OCI-M2 (cell line): ENCODE data around the gene STAT6.

Experiments used
- DNase-seq: peaks from one replicate; lab custom pipeline; 2025; ENCODE audit not compliant: unreplicated experiment; lab: John Stamatoyannopoulos, UW

Gene STAT6, protein sequence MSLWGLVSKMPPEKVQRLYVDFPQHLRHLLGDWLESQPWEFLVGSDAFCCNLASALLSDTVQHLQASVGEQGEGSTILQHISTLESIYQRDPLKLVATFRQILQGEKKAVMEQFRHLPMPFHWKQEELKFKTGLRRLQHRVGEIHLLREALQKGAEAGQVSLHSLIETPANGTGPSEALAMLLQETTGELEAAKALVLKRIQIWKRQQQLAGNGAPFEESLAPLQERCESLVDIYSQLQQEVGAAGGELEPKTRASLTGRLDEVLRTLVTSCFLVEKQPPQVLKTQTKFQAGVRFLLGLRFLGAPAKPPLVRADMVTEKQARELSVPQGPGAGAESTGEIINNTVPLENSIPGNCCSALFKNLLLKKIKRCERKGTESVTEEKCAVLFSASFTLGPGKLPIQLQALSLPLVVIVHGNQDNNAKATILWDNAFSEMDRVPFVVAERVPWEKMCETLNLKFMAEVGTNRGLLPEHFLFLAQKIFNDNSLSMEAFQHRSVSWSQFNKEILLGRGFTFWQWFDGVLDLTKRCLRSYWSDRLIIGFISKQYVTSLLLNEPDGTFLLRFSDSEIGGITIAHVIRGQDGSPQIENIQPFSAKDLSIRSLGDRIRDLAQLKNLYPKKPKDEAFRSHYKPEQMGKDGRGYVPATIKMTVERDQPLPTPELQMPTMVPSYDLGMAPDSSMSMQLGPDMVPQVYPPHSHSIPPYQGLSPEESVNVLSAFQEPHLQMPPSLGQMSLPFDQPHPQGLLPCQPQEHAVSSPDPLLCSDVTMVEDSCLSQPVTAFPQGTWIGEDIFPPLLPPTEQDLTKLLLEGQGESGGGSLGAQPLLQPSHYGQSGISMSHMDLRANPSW

GRCh38 chr12:57111031-57111734 lies at the start of gene STAT6:
STAT6 (minus strand) TSS chr12:57111362; CDS start chr12:57108278, 3,084 bp downstream.
- no peak for DNase-seq

DNA sequence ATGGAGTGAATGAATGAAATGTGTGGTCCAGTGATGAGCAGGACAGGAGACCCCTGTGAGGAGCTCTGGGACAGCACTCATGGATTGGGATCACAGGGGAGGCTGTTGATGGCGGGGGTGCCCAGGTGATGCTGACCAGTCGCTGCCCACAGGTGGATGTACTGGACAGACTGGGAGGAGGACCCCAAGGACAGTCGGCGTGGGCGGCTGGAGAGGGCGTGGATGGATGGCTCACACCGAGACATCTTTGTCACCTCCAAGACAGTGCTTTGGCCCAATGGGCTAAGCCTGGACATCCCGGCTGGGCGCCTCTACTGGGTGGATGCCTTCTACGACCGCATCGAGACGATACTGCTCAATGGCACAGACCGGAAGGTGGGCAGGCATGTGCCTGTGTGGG lies 49.6 kb upstream of the STAT6 start:
- no peak for DNase-seq

DNA sequence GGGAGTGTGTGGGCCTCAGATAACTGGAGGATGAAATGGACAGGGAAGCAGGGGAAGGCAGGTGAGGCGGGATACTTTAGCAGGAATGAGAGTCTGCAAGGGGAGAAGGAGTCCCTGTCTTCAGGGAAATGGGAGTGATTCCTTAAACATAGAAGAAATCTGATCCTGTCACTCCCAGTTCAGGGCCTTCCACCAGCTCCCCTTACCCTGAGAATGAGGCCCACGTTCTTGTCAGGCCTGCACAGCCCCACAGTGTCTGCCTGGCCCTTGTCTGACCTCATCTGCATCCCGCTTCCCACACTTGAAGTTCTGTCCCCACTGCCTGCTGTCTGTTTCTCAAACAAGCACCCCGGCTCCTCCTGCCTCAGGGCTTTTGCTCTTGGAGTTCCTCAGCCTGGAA lies 48.9 kb upstream of the STAT6 start:
- no peak for DNase-seq

GRCh38 chr12:57159311-57159710 lies 48.1 kb upstream of the STAT6 start:
- DNase-seq: no peak

GRCh38 chr12:57158665-57159064 lies 47.5 kb upstream of the STAT6 start:
- DNase-seq: no peak

- no peak for DNase-seq
Observed at GRCh38 chr12:57158186-57158585, 47.0 kb upstream of the STAT6 start.

DNA sequence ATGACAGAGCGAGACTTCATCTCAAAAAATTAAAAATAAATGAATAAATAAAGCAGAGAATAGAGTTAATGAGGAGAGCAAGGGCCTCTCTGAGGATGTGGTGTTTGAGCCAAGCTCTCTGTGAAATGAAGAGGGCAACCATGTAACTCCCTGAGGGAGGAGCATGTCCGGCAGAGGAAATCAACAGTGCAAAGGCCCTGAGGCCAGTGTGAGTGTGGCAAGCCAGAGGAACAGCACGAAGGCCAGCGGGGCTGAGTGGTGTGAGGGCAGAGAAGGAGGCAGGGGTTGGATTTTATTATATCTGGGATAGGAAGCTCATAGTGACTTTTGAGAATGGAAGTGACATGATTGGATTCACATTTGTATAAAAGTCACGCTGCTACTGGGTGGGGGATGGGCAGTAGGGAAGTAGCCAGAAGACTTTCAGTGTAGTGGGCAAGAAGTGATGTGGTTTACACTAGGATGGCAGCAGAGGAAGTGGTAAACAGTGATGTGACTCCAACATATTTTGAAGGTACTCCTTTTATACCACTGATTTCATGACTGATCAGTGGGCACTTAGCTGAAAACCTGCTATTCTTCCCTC lies 46.5 kb upstream of the STAT6 start:
- DNase-seq: no peak

GRCh38 chr12:57156701-57157403 lies 45.7 kb upstream of the STAT6 start:
- no peak for DNase-seq

- no peak for DNase-seq
Observed at GRCh38 chr12:57154804-57155434, 43.8 kb upstream of the STAT6 start.

GRCh38 chr12:57154076-57154475 lies 42.9 kb upstream of the STAT6 start:
- no peak for DNase-seq

- no peak for DNase-seq
Observed at GRCh38 chr12:57153415-57153997, 42.3 kb upstream of the STAT6 start.

DNA sequence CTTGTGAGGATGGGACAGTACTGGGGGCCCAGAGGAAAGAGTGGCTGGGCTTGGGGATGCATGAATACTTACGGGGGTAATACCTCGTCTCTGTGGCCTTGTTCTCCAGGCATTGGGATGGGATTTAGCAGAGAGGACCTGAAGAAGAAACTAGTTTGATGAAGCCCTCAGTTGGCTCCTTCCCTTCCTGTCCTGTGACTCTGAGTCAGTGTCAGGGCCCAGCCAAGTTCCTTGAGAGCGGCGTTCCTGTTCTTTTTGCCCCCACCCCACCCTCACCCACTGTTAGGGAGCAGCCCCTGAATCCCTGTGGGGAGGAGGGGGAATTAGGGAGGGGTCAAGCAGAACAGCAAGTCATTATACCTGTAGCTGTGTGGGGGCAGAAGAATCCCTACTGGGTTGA lies 41.5 kb upstream of the STAT6 start:
- DNase-seq: no peak

DNA sequence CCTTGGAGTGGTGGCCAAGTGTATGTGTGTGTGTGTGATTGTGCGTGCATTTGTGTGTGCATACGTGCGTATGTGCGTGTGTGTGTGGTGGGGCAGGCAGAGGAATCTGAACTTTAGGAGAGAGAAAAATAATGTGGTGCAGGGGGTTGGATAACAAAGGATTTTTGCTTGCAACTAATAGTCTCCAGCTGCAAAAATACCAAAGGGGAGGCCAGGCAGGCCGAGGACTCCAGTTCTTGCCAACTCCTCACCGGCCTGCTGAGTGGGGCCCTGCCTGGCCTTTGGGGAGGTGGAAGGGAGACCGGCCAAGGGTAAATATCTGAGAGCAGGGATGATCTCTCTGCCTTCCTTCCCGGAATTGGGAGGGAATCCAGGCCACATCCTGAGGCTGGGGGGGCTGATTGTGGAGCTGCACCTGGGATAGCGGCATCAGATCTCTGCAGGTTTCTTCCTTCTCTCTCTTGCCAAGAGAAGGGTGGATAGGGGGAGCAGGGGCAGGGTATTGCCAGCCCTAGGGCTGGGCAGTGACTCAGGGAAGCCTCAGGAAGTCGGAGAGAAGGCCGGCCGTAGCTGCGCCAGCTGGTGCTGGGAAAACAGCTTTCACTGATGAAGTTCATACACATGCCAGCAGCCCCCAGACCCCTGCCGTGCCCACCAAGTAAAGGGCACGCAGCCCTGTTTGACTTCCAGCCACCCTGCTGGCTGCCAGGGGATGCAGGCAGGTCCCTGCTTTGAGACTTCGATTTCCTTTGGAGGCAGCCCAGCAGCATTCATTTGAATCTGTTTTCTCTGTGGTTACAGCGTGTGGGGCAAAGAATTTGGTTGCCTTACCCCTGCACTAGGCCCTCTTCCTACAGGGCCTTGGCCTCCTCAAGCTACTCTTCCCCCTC lies 40.8 kb upstream of the STAT6 start:
- no peak for DNase-seq

DNA sequence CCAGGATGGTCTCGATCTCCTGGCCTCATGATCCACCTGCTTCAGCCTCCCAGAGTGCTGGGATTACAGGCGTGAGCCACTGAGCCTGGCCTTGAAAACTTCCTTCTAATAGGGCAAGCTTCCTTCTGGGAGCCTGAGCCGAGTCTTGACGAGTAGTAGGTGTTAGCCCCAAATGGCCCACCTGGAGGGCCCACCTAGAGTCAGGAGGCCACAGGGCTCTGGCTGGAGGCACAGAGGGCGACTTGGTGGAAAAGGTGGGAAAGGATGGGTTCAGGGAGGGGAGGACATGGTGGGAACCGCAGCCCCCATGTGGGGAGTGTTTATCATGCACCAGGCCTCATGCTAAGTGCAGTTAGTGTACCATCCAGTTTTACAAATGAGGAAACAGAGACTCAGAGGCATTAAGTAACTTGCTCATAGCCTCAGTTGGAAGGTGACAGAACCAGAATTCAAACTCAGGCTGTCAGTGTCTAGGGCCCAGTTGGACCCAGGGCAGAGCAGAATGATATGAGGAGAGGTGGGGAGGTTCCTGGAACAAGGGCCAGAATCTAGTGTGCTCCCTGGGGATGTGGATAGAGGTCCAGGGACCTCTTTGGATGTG lies 39.3 kb upstream of the STAT6 start:
- DNase-seq: no peak

DNA sequence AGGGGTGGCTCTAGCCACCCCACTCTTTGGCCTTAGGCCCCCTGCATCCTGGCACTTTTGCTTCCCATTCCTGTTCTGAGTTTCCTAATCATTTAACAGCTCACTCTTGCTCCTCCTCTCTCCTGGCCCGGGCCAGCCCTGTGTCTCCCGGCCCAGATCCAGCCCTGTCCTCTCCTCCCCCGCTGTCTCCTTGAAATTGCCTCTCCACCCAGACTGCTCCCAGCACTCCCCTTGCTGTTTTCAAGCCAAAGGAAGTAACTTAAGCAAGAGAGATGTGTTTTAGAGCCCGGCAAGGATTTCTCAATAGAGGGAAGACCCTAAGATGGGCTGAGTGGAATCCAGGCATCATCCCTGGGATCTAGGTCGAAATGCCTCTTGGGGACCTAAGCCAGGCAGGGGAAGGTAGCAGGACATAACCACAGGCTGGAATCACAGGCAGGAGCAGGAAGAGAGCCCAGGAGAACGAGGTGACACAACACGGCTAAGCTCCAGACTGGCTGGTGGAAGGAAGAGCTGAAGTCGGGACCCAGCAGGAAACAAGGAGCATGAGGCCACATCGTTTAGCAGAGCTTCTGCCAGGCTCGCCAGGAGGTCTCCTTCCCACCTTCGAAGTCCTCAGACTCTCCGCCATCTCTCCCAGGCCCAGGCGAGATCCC lies 38.2 kb upstream of the STAT6 start:
- no peak for DNase-seq

DNA sequence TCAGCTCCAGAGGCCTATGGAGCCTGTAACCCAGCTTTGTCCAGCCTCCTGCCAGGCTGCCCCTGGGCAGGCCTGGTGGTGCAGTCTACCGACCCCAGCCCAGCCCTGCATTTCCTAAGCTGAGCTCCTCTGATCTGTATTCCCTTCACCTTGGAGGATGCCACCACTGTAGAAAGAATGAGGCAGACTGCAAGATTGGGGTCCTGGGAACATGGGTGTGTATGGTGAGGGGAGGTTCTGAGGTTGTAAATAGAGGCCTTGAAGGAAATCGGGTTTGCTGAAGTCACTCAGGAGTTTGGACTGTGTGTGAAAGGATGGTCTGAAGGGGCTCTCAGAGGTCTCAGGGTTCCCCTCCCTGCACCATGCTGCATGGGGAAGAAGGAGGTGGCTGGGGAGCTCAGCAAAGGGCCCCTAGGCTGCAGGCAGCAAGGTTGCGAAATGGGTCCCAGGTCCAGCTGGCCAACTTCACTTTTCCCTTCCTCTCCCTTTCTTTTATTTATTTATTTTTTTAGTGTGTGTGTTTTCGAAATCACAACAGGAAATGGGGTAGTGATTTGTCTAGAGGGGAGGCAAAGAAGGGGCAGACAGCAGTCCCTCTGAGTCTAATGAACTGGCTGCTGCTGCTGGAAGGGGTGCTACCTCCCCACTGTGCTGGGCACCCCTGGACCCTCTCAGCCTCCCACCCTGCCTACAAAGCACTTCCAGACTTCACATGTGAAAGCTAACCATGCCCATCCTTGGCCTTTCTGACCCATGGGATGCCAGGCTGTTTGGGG lies 37.5 kb upstream of the STAT6 start:
- DNase-seq: no peak
